ENCODE measurements around the gene UPF3A. TPM values are rescaled to one million over a fixed set of nuclear protein-coding genes. Genes with fewer than 3 reads are reported as not detected.

The UPF3A gene
- total RNA-seq, 1 experiment from 2014 or later = 63.5 TPM

GRCh38 chr13:114296902-114297301 is 15.5 kb downstream of the UPF3A start:
- CTCF ChIA-PET = interaction anchor here (0.8 kb wide), 1 partner anchor 29 kb away, joined by 3 read pairs; no protein-coding TSS in a partner anchor
- Mint-ChIP-seq H3K27me3 (ENCODE audit: insufficient read depth, unreplicated experiment) (no peaks in the 10 kb centered on the region), H3K4me1 (ENCODE audit: insufficient read depth, unreplicated experiment) (no peaks in the 10 kb centered on the region), H3K9me3 (ENCODE audit: unreplicated experiment) (no peaks in the 10 kb centered on the region), H3K4me3 (ENCODE audit: unreplicated experiment) (no peak overlapping the region), H3K36me3 (ENCODE audit: insufficient read depth, unreplicated experiment) (peaks cover 80% of the 10 kb centered on the region), H3K27ac (ENCODE audit: low read depth, unreplicated experiment) (no peak overlapping the region)
- TF ChIP-seq, protein P1, sequence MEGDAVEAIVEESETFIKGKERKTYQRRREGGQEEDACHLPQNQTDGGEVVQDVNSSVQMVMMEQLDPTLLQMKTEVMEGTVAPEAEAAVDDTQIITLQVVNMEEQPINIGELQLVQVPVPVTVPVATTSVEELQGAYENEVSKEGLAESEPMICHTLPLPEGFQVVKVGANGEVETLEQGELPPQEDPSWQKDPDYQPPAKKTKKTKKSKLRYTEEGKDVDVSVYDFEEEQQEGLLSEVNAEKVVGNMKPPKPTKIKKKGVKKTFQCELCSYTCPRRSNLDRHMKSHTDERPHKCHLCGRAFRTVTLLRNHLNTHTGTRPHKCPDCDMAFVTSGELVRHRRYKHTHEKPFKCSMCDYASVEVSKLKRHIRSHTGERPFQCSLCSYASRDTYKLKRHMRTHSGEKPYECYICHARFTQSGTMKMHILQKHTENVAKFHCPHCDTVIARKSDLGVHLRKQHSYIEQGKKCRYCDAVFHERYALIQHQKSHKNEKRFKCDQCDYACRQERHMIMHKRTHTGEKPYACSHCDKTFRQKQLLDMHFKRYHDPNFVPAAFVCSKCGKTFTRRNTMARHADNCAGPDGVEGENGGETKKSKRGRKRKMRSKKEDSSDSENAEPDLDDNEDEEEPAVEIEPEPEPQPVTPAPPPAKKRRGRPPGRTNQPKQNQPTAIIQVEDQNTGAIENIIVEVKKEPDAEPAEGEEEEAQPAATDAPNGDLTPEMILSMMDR (IDR thresholded peaks at IDR 0.05; ENCODE audit: unreplicated experiment) = no peak
- BruUV-seq (replicated peaks) = no TSS peak
- no peak for DNase-seq (ENCODE audit: unreplicated experiment)
- intact Hi-C loops (cut with micrococcal nuclease) = no loop called here
- POLR2A ChIA-PET = no interaction called here

GRCh38 chr13:114298866-114299265 is 17.5 kb downstream of the UPF3A start:
- Mint-ChIP-seq H3K4me3 (ENCODE audit: unreplicated experiment) (no peak overlapping the region), H3K27me3 (ENCODE audit: insufficient read depth, unreplicated experiment) (no peaks in the 10 kb centered on the region), H3K36me3 (ENCODE audit: insufficient read depth, unreplicated experiment) (peaks cover 71% of the 10 kb centered on the region), H3K9me3 (ENCODE audit: unreplicated experiment) (no peaks in the 10 kb centered on the region), H3K4me1 (ENCODE audit: insufficient read depth, unreplicated experiment) (no peaks in the 10 kb centered on the region), H3K27ac (ENCODE audit: low read depth, unreplicated experiment) (peak overlapping the region; percentile 18)
- intact Hi-C loops (cut with micrococcal nuclease) = no loop called here
- no peak for DNase-seq (ENCODE audit: unreplicated experiment)
- TF ChIP-seq, protein P1 (IDR thresholded peaks at IDR 0.05; ENCODE audit: unreplicated experiment) = no peak
- ChIA-PET CTCF (interaction anchor here (0.6 to 0.8 kb wide), 2 partner anchors 9 to 12 kb away, joined by 3 read pairs; no protein-coding TSS in a partner anchor), POLR2A (no interaction called here)
- BruUV-seq (replicated peaks) = no TSS peak

GRCh38 chr13:114299604-114300305 is 18.4 kb downstream of the UPF3A start:
- POLR2A ChIA-PET = no interaction called here
- H3K27me3 Mint-ChIP-seq (ENCODE audit: insufficient read depth, unreplicated experiment) = no peaks in the 10 kb centered on the region
- no peak for DNase-seq (ENCODE audit: unreplicated experiment)
- H3K4me1 Mint-ChIP-seq (ENCODE audit: insufficient read depth, unreplicated experiment) = no peaks in the 10 kb centered on the region
- H3K9me3 Mint-ChIP-seq (ENCODE audit: unreplicated experiment) = no peaks in the 10 kb centered on the region
- peak overlapping the region; percentile 18 for H3K27ac Mint-ChIP-seq (ENCODE audit: low read depth, unreplicated experiment)
- CTCF ChIA-PET = interaction anchor here (0.6 kb wide), 1 partner anchor 8 kb away, joined by 3 read pairs; no protein-coding TSS in a partner anchor
- H3K36me3 Mint-ChIP-seq (ENCODE audit: insufficient read depth, unreplicated experiment) = peaks cover 71% of the 10 kb centered on the region
- intact Hi-C loops (cut with micrococcal nuclease) = no loop called here
- no peak overlapping the region for H3K4me3 Mint-ChIP-seq (ENCODE audit: unreplicated experiment)
- TF ChIP-seq, protein P1 (IDR thresholded peaks at IDR 0.05; ENCODE audit: unreplicated experiment) = no peak
- BruUV-seq (replicated peaks) = no TSS peak

GRCh38 chr13:114303700-114304327 is 22.4 kb downstream of the UPF3A start:
- intact Hi-C loops (cut with micrococcal nuclease) = no loop called here
- TF ChIP-seq, protein P1 (IDR thresholded peaks at IDR 0.05; ENCODE audit: unreplicated experiment) = no peak
- CTCF ChIA-PET = interaction anchor here (0.5 kb wide), 1 partner anchor 19 kb away, joined by 3 read pairs; no protein-coding TSS in a partner anchor
- no TSS peak for BruUV-seq (replicated peaks)
- POLR2A ChIA-PET = interaction anchor here (2.9 kb wide), 1 partner anchor 10 kb away, joined by 8 read pairs; no protein-coding TSS in a partner anchor
- DNase-seq (ENCODE audit: unreplicated experiment) = no peak
- H3K27me3 Mint-ChIP-seq (ENCODE audit: insufficient read depth, unreplicated experiment) = no peaks in the 10 kb centered on the region
- H3K36me3 Mint-ChIP-seq (ENCODE audit: insufficient read depth, unreplicated experiment) = peaks cover 65% of the 10 kb centered on the region
- no peaks in the 10 kb centered on the region for H3K9me3 Mint-ChIP-seq (ENCODE audit: unreplicated experiment)
- no peak overlapping the region for H3K4me3 Mint-ChIP-seq (ENCODE audit: unreplicated experiment)
- no peak overlapping the region for H3K27ac Mint-ChIP-seq (ENCODE audit: low read depth, unreplicated experiment)
- H3K4me1 Mint-ChIP-seq (ENCODE audit: insufficient read depth, unreplicated experiment) = no peaks in the 10 kb centered on the region
